NK-92 (cell line): ENCODE data around the gene NUP153.
"Not testable (repeated sequence)": the region's sequence is repeated elsewhere in the genome, so short reads cannot be mapped to it uniquely, and the experiment has no call there.

Experiments
- DNase-seq: peaks from one replicate; lab custom pipeline; 2025; ENCODE audit not compliant: unreplicated experiment; lab: John Stamatoyannopoulos, UW

Gene NUP153

GRCh38 chr6:17706580-17707370 is at the start of gene NUP153:
Gene NUP153 (minus strand): TSS chr6:17706925. CDS start chr6:17706387, 538 bp downstream.
- peak; percentile 97 for DNase-seq

DNA sequence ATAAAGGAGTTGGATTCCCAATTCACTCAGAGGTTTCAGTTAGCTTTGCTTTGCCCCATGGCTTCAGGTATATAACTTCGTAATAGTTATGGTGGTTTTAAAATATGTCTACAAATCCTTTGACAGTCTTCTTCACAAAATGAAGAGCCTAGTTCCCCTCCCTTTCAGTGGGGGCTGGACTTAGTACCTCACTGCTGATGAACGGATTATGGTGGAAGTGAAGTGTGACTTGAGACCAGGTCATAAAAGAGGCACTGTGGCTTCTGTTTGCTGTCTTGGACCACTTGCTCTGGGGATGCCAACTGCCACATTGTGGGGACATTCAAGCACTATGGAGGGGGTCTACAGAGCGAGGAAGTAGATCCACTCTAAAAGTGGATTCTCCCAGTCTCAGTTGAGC is 47.5 kb upstream of the NUP153 start:
- no peak for DNase-seq

GRCh38 chr6:17745324-17745723 is 38.6 kb upstream of the NUP153 start:
- not testable (repeated sequence) for DNase-seq

DNA sequence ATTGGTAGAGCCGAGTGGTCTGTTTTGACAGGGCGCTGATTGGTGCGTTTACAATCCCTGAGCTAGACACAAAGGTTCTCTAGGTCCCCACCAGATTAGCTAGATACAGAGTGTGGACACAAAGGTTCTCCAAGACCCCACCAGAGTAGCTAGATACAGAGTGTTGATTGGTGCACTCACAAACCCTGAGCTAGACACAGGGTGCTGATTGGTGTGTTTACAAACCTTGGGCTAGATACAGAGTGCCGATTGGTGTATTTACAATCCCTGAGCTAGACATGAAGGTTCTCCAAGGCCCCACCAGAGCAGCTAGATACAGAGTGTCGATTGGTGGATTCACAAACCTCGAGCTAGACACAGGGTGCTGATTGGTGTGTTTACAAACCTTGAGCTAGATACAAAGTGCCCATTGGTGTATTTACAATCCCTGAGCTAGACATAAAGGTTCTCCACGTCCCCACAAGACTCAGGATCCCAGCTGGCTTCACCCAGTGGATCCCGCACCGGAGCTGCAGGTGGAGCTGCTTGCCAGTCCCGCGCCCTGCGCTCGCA is 38.1 kb upstream of the NUP153 start:
- not testable (repeated sequence) for DNase-seq

DNA sequence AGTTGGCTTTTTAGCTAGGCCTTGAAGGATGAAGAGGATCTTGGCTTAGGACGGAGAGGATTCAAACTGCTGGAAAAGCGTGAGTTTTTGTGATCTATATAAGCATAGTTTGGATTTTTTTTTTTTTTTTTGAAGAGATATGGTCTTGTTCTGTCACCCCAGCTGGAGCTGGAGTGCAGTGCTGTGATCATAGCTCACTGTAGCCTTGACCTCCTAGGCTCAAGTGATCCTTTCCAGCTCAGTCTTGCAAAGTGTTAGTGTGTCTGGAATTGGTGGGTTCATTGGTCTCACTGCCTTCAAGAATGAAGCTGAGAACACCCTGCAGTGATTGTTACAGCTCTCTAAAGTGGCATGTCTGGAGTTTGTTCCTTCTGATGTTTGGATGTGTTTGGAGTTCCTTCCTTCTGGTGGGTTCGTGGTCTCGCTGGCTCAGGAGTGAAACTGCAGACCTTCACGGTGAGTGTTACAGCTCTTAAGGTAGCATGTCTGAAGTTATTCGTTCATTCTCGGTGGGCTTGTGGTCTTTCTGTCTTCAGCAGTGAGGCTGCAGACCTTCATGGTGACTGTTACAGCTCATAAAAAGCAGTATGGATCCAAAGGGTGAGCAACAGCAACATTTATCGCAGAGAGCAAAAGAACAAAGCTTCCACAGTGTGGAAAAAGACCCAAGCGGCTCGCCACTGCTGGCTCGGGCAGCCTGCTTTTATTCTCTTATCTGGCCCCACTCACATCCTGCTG is 37.5 kb upstream of the NUP153 start:
- no peak for DNase-seq

DNA sequence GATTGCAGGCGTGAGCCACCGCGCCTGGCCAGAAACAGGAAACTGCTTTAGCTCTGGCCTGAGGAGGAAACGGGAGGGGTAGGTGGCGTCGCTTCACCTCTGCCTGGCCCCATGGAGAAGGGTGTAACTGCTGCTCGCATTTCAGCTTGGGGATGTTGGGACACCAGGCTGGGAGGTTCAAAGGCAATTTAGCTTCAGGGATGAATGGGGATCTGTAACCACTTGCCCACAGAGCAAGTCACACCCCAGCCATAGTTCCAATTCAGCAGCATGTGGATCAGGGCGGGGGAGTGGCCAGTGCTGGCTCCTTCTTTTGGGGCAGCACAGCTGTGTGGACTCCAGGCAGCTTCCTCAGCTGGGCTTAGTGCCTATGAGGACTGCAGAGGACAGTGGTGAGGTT is 34.8 kb upstream of the NUP153 start:
- DNase-seq, result no peak

DNA sequence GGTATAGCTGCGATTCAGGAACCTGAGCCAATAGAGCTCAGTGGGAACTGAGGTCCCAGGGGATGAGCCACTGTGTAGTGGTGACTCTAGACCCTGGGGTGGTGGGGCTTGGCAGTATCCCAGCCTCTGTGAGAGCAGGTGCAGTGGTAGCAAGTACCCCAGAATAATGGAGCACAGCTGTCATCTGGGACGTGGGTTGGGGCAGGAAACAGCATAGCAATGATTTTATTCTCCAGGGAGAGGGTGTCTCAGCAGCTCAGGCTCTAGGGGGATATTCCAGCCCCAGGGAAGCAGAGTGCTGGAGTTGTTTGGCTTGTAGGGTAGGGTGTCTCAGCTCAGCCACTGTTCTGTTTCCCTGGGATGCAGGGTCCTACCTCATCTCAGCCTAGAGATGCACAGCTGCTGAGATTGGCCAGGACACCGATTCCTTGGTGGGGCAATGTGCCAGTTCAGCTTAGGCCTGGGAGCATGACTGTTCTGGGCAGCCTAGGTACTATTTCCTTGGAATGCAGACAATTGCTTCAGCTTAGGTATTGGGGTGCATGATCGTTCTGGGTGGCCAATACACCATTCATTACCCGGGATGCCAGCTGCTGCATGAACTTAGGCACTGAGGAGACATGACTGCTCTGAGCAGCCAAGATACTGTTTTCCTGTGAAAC is 34.0 kb upstream of the NUP153 start:
- no peak for DNase-seq

DNA sequence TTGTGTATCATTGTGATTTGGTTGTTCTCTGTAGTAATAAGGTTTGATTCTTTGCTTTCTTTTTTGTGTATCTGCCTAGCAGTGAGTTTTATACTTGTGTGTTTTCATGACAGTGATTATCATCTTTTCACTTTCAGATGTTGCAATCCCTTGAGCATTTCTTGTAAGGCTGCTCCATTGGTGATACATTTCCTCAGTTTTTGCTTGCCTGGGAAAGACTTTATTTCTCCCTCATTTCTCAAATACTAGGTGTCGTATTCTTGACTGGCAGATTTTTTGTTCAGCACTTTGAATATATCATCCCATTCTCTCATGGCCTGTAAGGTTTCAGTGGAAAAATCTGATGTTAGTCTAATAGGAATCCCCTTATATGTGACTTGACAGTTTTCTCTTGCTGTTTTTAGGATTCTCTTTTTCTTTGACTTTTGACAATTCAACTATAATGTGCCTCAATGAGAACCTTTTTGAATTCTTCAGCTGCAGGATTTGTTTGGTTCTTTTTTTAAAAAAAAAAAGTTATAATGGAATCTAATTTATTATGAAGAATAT is 31.1 kb upstream of the NUP153 start:
- no peak for DNase-seq

GRCh38 chr6:17735311-17735710 is 28.6 kb upstream of the NUP153 start:
- DNase-seq, result not testable (repeated sequence)

GRCh38 chr6:17730078-17730704 is 23.5 kb upstream of the NUP153 start:
- no peak for DNase-seq

- DNase-seq, result no peak
These were observed 22.7 kb upstream of the NUP153 start for GRCh38 chr6:17729223-17730077.

GRCh38 chr6:17728551-17729222 is 22.0 kb upstream of the NUP153 start:
- no peak for DNase-seq

GRCh38 chr6:17725083-17725482 is 18.4 kb upstream of the NUP153 start:
- no peak for DNase-seq

GRCh38 chr6:17724341-17724740 is 17.6 kb upstream of the NUP153 start:
- no peak for DNase-seq

DNA sequence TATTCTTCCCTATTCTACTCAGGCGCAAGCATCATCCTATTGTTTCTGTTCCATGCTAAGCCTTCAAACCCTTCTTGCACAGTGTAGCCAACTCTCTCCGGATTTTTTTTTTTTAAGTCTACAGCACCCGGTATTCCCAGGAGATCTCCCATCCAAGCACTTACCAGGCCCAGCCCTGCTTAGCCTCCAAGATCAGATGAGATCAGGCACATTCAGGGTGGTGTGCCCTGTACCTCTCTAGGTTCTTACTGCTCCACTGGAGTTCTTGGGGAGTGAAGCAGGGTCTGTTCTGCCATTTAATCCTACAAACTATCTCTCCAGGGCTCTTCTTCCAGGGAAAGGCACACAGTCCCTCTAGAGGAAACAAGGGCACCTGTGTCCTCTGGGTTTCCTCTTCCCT is 14.9 kb upstream of the NUP153 start:
- no peak for DNase-seq

- DNase-seq, result no peak
These were observed 12.8 kb upstream of the NUP153 start for GRCh38 chr6:17719323-17720041.

DNA sequence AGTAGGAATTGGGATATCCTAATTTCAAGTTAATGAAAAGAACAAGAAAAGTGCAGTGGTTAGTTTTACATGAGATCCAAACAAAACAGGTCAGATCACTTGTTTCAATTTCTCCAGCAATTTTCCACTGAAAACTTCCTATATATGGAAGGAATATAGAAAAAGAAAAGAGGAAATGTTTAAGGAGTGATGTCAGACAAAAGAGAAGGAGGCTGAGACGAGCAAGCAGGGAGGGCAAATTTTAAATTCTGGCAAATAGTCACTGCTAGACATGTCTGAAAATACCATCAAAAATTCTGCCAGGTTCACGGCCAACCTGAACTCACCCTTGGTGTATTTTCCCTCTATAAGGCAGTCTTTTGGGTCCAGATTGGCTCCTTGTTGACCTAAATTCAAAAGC is 9.5 kb upstream of the NUP153 start:
- DNase-seq, result no peak
